ENCODE measurements around the gene ARL8B.

The ARL8B gene

GRCh38 chr3:5093731-5094130 lies 28.4 kb upstream of the ARL8B start:
- peaks cover 3 to 4% of the 10 kb centered on the region in 2 donors for H3K4me1 ChIP-seq (ENCODE audit: control insufficient read depth in 2 of 2, insufficient read depth in 1 of 2, low read depth in 1 of 2, low read length in 2 of 2)
- H3K36me3 ChIP-seq (replicated peaks in 1 of 2; ENCODE audit: control insufficient read depth in 2 of 2, insufficient read depth in 2 of 2, low read length in 2 of 2): no peaks in the 10 kb centered on the region
- H2BK12ac ChIP-seq (ENCODE audit: low read length): no peak overlapping the region
- no peak for DNase-seq (ENCODE audit: low spot score)
- H4K8ac ChIP-seq (ENCODE audit: low read depth, low read length): no peak overlapping the region
- no peak overlapping the region for H3K18ac ChIP-seq (ENCODE audit: low read length)
- no peak overlapping the region for H3K4me2 ChIP-seq (ENCODE audit: insufficient read depth, low read length, poor library complexity, severe bottlenecking)
- H3K4ac ChIP-seq (ENCODE audit: low read length): no peak overlapping the region
- H3K14ac ChIP-seq (ENCODE audit: low read length): no peak overlapping the region
- WGBS, 2 donors (ENCODE audit: extremely low coverage in 2 of 2, insufficient read length in 2 of 2, insufficient replicate concordance in 1 of 2): no CpG with 5 or more reads among the region's 2 CpGs
- H3K27me3 ChIP-seq (ENCODE audit: control insufficient read depth in 3 of 3, insufficient read depth in 3 of 3, low read depth in 1 of 3, low read length in 3 of 3): peaks cover 0 to 50% (median 11%) of the 10 kb centered on the region in 3 experiments
- no peak overlapping the region for H2AK5ac ChIP-seq (ENCODE audit: low read depth, low read length)
- no peak overlapping the region for H3K4me3 ChIP-seq (ENCODE audit: low read length in 2 of 2)
- no peak overlapping the region for H3K9ac ChIP-seq (ENCODE audit: low read depth, low read length, poor library complexity)
- H2BK5ac ChIP-seq (ENCODE audit: low read length): no peak overlapping the region
- H3K23ac ChIP-seq (ENCODE audit: low read depth, low read length, poor library complexity): no peak overlapping the region
- H2BK120ac ChIP-seq (ENCODE audit: low read depth, low read length): no peak overlapping the region
- no peak overlapping the region for H3K27ac ChIP-seq (replicated peaks; ENCODE audit: low read length)
- H2AFZ ChIP-seq (ENCODE audit: low read length): no peak overlapping the region
- H2BK15ac ChIP-seq (ENCODE audit: low read length): no peak overlapping the region
- H3K79me1 ChIP-seq (ENCODE audit: low read depth, low read length): no peaks in the 10 kb centered on the region
- H4K91ac ChIP-seq (ENCODE audit: low read depth, low read length, poor library complexity): no peak overlapping the region
- H3K9me3 ChIP-seq (replicated peaks in 1 of 2; ENCODE audit: control insufficient read depth in 2 of 2, insufficient read depth in 1 of 2, low read depth in 1 of 2, low read length in 2 of 2): no peaks in the 10 kb centered on the region

DNA sequence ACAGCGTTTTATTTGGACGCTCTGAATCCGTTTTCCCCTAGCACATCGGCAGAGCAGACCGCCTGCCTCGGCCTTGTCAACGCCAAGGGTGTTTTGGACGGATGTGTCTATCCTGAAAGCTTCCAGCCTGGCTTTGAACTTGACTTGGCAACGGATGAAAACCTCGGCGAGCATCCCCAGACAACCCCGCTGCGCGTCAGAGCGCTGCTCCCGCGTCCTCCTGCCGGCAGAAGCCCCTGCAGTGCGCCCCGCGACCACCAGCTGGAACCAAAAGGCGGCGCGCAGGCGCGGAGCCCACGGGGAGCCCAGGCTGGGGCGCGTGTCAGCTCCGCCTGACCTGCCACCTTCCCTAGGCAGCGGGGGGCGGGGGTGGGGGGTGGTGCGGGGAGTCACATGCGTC lies 26.2 kb upstream of the ARL8B start:
- Histone ChIP-seq H3K4me3 (ENCODE audit: low read length in 2 of 2) (no peak overlapping the region), H3K14ac (ENCODE audit: low read length) (no peak overlapping the region)
- no CpG with 5 or more reads among the region's 34 CpGs for WGBS, 2 donors (ENCODE audit: extremely low coverage in 2 of 2, insufficient read length in 2 of 2, insufficient replicate concordance in 1 of 2)

DNA sequence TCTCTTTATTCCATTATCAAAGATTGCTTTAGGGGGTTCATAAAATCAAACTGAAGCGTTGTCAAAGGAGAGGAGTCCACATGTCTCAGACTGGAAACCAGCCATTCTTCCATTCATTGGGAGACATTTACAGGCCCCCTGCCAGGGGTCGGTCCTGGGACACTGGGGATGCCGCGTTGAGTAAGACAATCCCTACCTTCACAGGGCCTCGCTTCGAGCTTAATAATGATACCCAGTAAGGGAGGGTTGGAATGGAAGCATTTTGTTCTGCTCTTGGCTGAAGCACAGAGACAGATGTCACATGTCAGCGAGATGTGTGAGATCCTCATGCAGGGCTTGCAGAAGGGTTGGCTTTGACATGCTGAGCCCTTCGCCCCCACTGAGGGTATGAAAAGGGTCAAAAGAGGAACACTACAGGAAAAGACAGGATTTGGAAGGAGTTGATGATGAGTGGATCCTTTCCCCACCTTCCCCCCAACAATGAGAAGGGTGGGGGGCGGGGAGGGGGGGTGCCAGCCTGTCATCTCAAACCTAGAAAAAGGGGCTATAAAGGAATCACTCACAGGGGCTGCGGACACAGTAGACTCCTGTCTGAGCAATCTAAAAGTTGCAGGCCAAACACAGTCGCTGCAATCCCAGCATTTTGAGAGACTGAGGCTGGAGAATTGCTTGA lies 25.6 kb upstream of the ARL8B start:
- no peak overlapping the region for H4K91ac ChIP-seq (ENCODE audit: low read depth, low read length, poor library complexity)
- H4K8ac ChIP-seq (ENCODE audit: low read depth, low read length): no peak overlapping the region
- WGBS, 2 donors (ENCODE audit: extremely low coverage in 2 of 2, insufficient read length in 2 of 2, insufficient replicate concordance in 1 of 2): no CpG with 5 or more reads among the region's 11 CpGs
- H3K4ac ChIP-seq (ENCODE audit: low read length): no peak overlapping the region
- H3K36me3 ChIP-seq (replicated peaks in 1 of 2; ENCODE audit: control insufficient read depth in 2 of 2, insufficient read depth in 2 of 2, low read length in 2 of 2): no peaks in the 10 kb centered on the region
- no peak overlapping the region for H3K18ac ChIP-seq (ENCODE audit: low read length)
- H2BK5ac ChIP-seq (ENCODE audit: low read length): no peak overlapping the region
- H3K4me1 ChIP-seq (ENCODE audit: control insufficient read depth in 2 of 2, insufficient read depth in 1 of 2, low read depth in 1 of 2, low read length in 2 of 2): peaks cover 3 to 4% of the 10 kb centered on the region in 2 donors
- no peak overlapping the region for H3K23ac ChIP-seq (ENCODE audit: low read depth, low read length, poor library complexity)
- H3K9me3 ChIP-seq (replicated peaks in 1 of 2; ENCODE audit: control insufficient read depth in 2 of 2, insufficient read depth in 1 of 2, low read depth in 1 of 2, low read length in 2 of 2): no peaks in the 10 kb centered on the region
- no peak for DNase-seq (ENCODE audit: low spot score)
- no peak overlapping the region for H2AK5ac ChIP-seq (ENCODE audit: low read depth, low read length)
- H3K4me2 ChIP-seq (ENCODE audit: insufficient read depth, low read length, poor library complexity, severe bottlenecking): no peak overlapping the region
- H3K4me3 ChIP-seq (ENCODE audit: low read length in 2 of 2): no peak overlapping the region
- H3K27ac ChIP-seq (replicated peaks; ENCODE audit: low read length): no peak overlapping the region
- no peak overlapping the region for H2BK15ac ChIP-seq (ENCODE audit: low read length)
- H3K27me3 ChIP-seq (ENCODE audit: control insufficient read depth in 3 of 3, insufficient read depth in 3 of 3, low read depth in 1 of 3, low read length in 3 of 3): peaks cover 0 to 47% (median 11%) of the 10 kb centered on the region in 3 experiments
- no peak overlapping the region for H2BK12ac ChIP-seq (ENCODE audit: low read length)
- H2AFZ ChIP-seq (ENCODE audit: low read length): no peak overlapping the region
- H3K14ac ChIP-seq (ENCODE audit: low read length): no peak overlapping the region
- no peaks in the 10 kb centered on the region for H3K79me1 ChIP-seq (ENCODE audit: low read depth, low read length)
- H3K9ac ChIP-seq (ENCODE audit: low read depth, low read length, poor library complexity): no peak overlapping the region
- H2BK120ac ChIP-seq (ENCODE audit: low read depth, low read length): no peak overlapping the region

More for the DNA sequence above, 26.2 kb upstream of the ARL8B start:
- no peak overlapping the region for H3K23ac ChIP-seq (ENCODE audit: low read depth, low read length, poor library complexity)
- no peak overlapping the region for H3K18ac ChIP-seq (ENCODE audit: low read length)
- peak overlapping the region; percentile 36 for H2AFZ ChIP-seq (ENCODE audit: low read length)
- no peak overlapping the region for H2BK15ac ChIP-seq (ENCODE audit: low read length)
- H3K9me3 ChIP-seq (replicated peaks in 1 of 2; ENCODE audit: control insufficient read depth in 2 of 2, insufficient read depth in 1 of 2, low read depth in 1 of 2, low read length in 2 of 2): no peaks in the 10 kb centered on the region
- no peak overlapping the region for H3K27ac ChIP-seq (replicated peaks; ENCODE audit: low read length)
- peaks cover 0 to 47% (median 11%) of the 10 kb centered on the region in 3 experiments for H3K27me3 ChIP-seq (ENCODE audit: control insufficient read depth in 3 of 3, insufficient read depth in 3 of 3, low read depth in 1 of 3, low read length in 3 of 3)
- no peak overlapping the region for H2BK5ac ChIP-seq (ENCODE audit: low read length)
- peak; percentile 33 for DNase-seq (ENCODE audit: low spot score)
- no peaks in the 10 kb centered on the region for H3K36me3 ChIP-seq (replicated peaks in 1 of 2; ENCODE audit: control insufficient read depth in 2 of 2, insufficient read depth in 2 of 2, low read length in 2 of 2)
- H4K8ac ChIP-seq (ENCODE audit: low read depth, low read length): no peak overlapping the region
- no peak overlapping the region for H4K91ac ChIP-seq (ENCODE audit: low read depth, low read length, poor library complexity)
- H2AK5ac ChIP-seq (ENCODE audit: low read depth, low read length): no peak overlapping the region
- H3K4me2 ChIP-seq (ENCODE audit: insufficient read depth, low read length, poor library complexity, severe bottlenecking): peak overlapping the region; percentile 52
- no peak overlapping the region for H2BK120ac ChIP-seq (ENCODE audit: low read depth, low read length)
- peaks cover 3 to 4% of the 10 kb centered on the region in 2 donors for H3K4me1 ChIP-seq (ENCODE audit: control insufficient read depth in 2 of 2, insufficient read depth in 1 of 2, low read depth in 1 of 2, low read length in 2 of 2)
- no peak overlapping the region for H3K9ac ChIP-seq (ENCODE audit: low read depth, low read length, poor library complexity)
- H2BK12ac ChIP-seq (ENCODE audit: low read length): no peak overlapping the region
- H3K4ac ChIP-seq (ENCODE audit: low read length): no peak overlapping the region
- no peaks in the 10 kb centered on the region for H3K79me1 ChIP-seq (ENCODE audit: low read depth, low read length)

- H3K36me3 ChIP-seq (replicated peaks in 1 of 2; ENCODE audit: control insufficient read depth in 2 of 2, insufficient read depth in 2 of 2, low read length in 2 of 2): no peaks in the 10 kb centered on the region
- no peak overlapping the region for H3K18ac ChIP-seq (ENCODE audit: low read length)
- H3K27me3 ChIP-seq (ENCODE audit: control insufficient read depth in 3 of 3, insufficient read depth in 3 of 3, low read depth in 1 of 3, low read length in 3 of 3): peaks cover 0 to 41% (median 11%) of the 10 kb centered on the region in 3 experiments
- H3K4ac ChIP-seq (ENCODE audit: low read length): no peak overlapping the region
- no peak overlapping the region for H4K8ac ChIP-seq (ENCODE audit: low read depth, low read length)
- H3K23ac ChIP-seq (ENCODE audit: low read depth, low read length, poor library complexity): no peak overlapping the region
- H2BK5ac ChIP-seq (ENCODE audit: low read length): no peak overlapping the region
- H3K14ac ChIP-seq (ENCODE audit: low read length): no peak overlapping the region
- H4K91ac ChIP-seq (ENCODE audit: low read depth, low read length, poor library complexity): no peak overlapping the region
- no peak overlapping the region for H3K9ac ChIP-seq (ENCODE audit: low read depth, low read length, poor library complexity)
- no peak overlapping the region for H2AK5ac ChIP-seq (ENCODE audit: low read depth, low read length)
- H3K27ac ChIP-seq (replicated peaks; ENCODE audit: low read length): no peak overlapping the region
- H3K4me1 ChIP-seq (ENCODE audit: control insufficient read depth in 2 of 2, insufficient read depth in 1 of 2, low read depth in 1 of 2, low read length in 2 of 2): peaks cover 3 to 4% of the 10 kb centered on the region in 2 donors
- H3K4me2 ChIP-seq (ENCODE audit: insufficient read depth, low read length, poor library complexity, severe bottlenecking): no peak overlapping the region
- no peaks in the 10 kb centered on the region for H3K79me1 ChIP-seq (ENCODE audit: low read depth, low read length)
- H2BK15ac ChIP-seq (ENCODE audit: low read length): no peak overlapping the region
- no peak overlapping the region for H2BK12ac ChIP-seq (ENCODE audit: low read length)
- H3K4me3 ChIP-seq (ENCODE audit: low read length in 2 of 2): no peak overlapping the region
- no CpG with 5 or more reads among the region's 4 CpGs for WGBS, 2 donors (ENCODE audit: extremely low coverage in 2 of 2, insufficient read length in 2 of 2, insufficient replicate concordance in 1 of 2)
- H3K9me3 ChIP-seq (replicated peaks in 1 of 2; ENCODE audit: control insufficient read depth in 2 of 2, insufficient read depth in 1 of 2, low read depth in 1 of 2, low read length in 2 of 2): no peaks in the 10 kb centered on the region
- no peak overlapping the region for H2BK120ac ChIP-seq (ENCODE audit: low read depth, low read length)
- no peak overlapping the region for H2AFZ ChIP-seq (ENCODE audit: low read length)
- DNase-seq (ENCODE audit: low spot score): no peak
Measured at GRCh38 chr3:5098346-5098745, 23.7 kb upstream of the ARL8B start.

Data from neuronal stem cell (in vitro differentiated cells).